ENCODE measurements around the gene H3-3A. TPM values are rescaled to one million over a fixed set of nuclear protein-coding genes. Genes with fewer than 3 reads are reported as not detected.

H3-3A gene
- total RNA-seq, 1 experiment from 2014 or later, result 1,129 TPM

- Histone ChIP-seq H3K4me2 (ENCODE audit: insufficient read depth, insufficient read length, low read length) (no peak overlapping the region), H2BK12ac (ENCODE audit: insufficient read length, low read depth, low read length) (no peak overlapping the region), H3K23me2 (ENCODE audit: insufficient read length, low read depth, low read length, poor library complexity, severe bottlenecking) (no peaks in the 10 kb centered on the region), H3K9me3 (ENCODE audit: control insufficient read depth, low read depth, low read length) (no peaks in the 10 kb centered on the region), H3K18ac (ENCODE audit: insufficient read length, low read depth, low read length) (no peak overlapping the region), H2BK5ac (ENCODE audit: insufficient read length, low read length) (no peak overlapping the region), H3K79me2 (ENCODE audit: insufficient read depth, low read length) (no peaks in the 10 kb centered on the region), H3K27me3 (ENCODE audit: insufficient read depth, low read length) (no peaks in the 10 kb centered on the region), H3K4ac (ENCODE audit: low read depth, low read length) (no peak overlapping the region), H2BK15ac (ENCODE audit: low read depth, low read length) (no peak overlapping the region), H2AK5ac (ENCODE audit: insufficient read length, low read length) (no peak overlapping the region), H3K56ac (ENCODE audit: insufficient read length, low read depth, low read length) (no peak overlapping the region), H3K79me1 (ENCODE audit: insufficient read depth, low read depth, low read length, poor library complexity, severe bottlenecking) (no peaks in the 10 kb centered on the region), H3K14ac (ENCODE audit: insufficient read depth, low read length) (no peak overlapping the region), H2BK20ac (ENCODE audit: low read depth, low read length, poor library complexity, severe bottlenecking) (no peak overlapping the region), H3T11ph (ENCODE audit: low read length) (no peak overlapping the region), H3K4me1 (ENCODE audit: insufficient read depth, low read length) (no peaks in the 10 kb centered on the region), H3K27ac (ENCODE audit: insufficient read length, low read depth, low read length) (no peak overlapping the region), H4K8ac (replicated peaks; ENCODE audit: insufficient read length, low read depth, low read length) (no peak overlapping the region), H4K91ac (ENCODE audit: insufficient read length, low read depth, low read length) (no peak overlapping the region), H2AFZ (ENCODE audit: low read length) (no peak overlapping the region), H2BK120ac (ENCODE audit: low read depth, low read length, poor library complexity, severe bottlenecking) (no peak overlapping the region), H3K23ac (ENCODE audit: insufficient read length, low read depth, low read length) (no peak overlapping the region), H3K9ac (ENCODE audit: extremely low read depth, insufficient read length, low read length) (no peak overlapping the region), H4K20me1 (ENCODE audit: control insufficient read depth, insufficient read depth, insufficient read length) (no peaks in the 10 kb centered on the region), H4K5ac (ENCODE audit: insufficient read length, low read depth, low read length) (no peak overlapping the region)
- peaks cover 2% of the 10 kb centered on the region; the same call in 1 of the 2 replicates for H3K27me3 Mint-ChIP-seq (ENCODE audit: low read depth)
- peaks cover 0 to 7% (median 0%) of the 10 kb centered on the region in 3 experiments; a peak in 1 of 7 replicates for H3K36me3 Mint-ChIP-seq (ENCODE audit: insufficient read depth in 1 of 3, low read depth in 3 of 3)
- no CpG with 5 or more reads among the region's 1 CpG for WGBS (ENCODE audit: extremely low coverage, insufficient read length, low lambda C conversion rate)
- H3K4me1 Mint-ChIP-seq, result peaks cover 0 to 4% of the 10 kb centered on the region in 2 experiments; a peak in 1 of 4 replicates
- no peak for DNase-seq
- H3K4me3 Mint-ChIP-seq, result no peak overlapping the region
- TF ChIP-seq, protein P1, sequence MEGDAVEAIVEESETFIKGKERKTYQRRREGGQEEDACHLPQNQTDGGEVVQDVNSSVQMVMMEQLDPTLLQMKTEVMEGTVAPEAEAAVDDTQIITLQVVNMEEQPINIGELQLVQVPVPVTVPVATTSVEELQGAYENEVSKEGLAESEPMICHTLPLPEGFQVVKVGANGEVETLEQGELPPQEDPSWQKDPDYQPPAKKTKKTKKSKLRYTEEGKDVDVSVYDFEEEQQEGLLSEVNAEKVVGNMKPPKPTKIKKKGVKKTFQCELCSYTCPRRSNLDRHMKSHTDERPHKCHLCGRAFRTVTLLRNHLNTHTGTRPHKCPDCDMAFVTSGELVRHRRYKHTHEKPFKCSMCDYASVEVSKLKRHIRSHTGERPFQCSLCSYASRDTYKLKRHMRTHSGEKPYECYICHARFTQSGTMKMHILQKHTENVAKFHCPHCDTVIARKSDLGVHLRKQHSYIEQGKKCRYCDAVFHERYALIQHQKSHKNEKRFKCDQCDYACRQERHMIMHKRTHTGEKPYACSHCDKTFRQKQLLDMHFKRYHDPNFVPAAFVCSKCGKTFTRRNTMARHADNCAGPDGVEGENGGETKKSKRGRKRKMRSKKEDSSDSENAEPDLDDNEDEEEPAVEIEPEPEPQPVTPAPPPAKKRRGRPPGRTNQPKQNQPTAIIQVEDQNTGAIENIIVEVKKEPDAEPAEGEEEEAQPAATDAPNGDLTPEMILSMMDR (conservative IDR thresholded peaks at IDR 0.05), result no peak
- no peak overlapping the region for H3K27ac Mint-ChIP-seq
- H3K9me3 Mint-ChIP-seq, result no peaks in the 10 kb centered on the region
Measured at GRCh38 chr1:226047495-226047894, 15.0 kb upstream of the H3-3A start.
